NCI-H510A (cell line): ENCODE measurements around the gene CCNK.

Experiments
- DNase-seq: peaks from one replicate; lab custom pipeline; 2025; lab: John Stamatoyannopoulos, UW

Gene CCNK

GRCh38 chr14:99480917-99481744, at the start of gene CCNK:
Gene CCNK, plus strand, starts transcription at chr14:99481409. Its CDS starts 11,269 bp downstream, at chr14:99492678.
- DNase-seq = peak; percentile 98

GRCh38 chr14:99431986-99432385, 49.2 kb upstream of the CCNK start:
- DNase-seq = no peak

- no peak for DNase-seq
Observed at GRCh38 chr14:99432485-99432884, 48.7 kb upstream of the CCNK start.

GRCh38 chr14:99435327-99435726, 45.9 kb upstream of the CCNK start:
- DNase-seq = no peak

GRCh38 chr14:99436247-99437180, 44.7 kb upstream of the CCNK start:
- no peak for DNase-seq

GRCh38 chr14:99437706-99438105, 43.5 kb upstream of the CCNK start:
- DNase-seq = no peak

- DNase-seq = no peak
Observed at GRCh38 chr14:99440278-99440677, 40.9 kb upstream of the CCNK start.

- DNase-seq = no peak
Observed at GRCh38 chr14:99441157-99441870, 39.9 kb upstream of the CCNK start.

- DNase-seq = no peak
Observed at GRCh38 chr14:99441918-99442317, 39.3 kb upstream of the CCNK start.

GRCh38 chr14:99445931-99446330, 35.3 kb upstream of the CCNK start:
- DNase-seq = no peak

- no peak for DNase-seq
Observed at GRCh38 chr14:99447739-99448138, 33.5 kb upstream of the CCNK start.

- DNase-seq = no peak
Observed at GRCh38 chr14:99450266-99450665, 30.9 kb upstream of the CCNK start.

GRCh38 chr14:99451234-99451633, 30.0 kb upstream of the CCNK start:
- no peak for DNase-seq

- DNase-seq = no peak
Observed at GRCh38 chr14:99452968-99453367, 28.2 kb upstream of the CCNK start.

GRCh38 chr14:99454246-99454645, 27.0 kb upstream of the CCNK start:
- no peak for DNase-seq

GRCh38 chr14:99459481-99460100, 21.6 kb upstream of the CCNK start:
- DNase-seq = no peak

GRCh38 chr14:99460793-99461192, 20.4 kb upstream of the CCNK start:
- DNase-seq = no peak

- no peak for DNase-seq
Observed at GRCh38 chr14:99461411-99462085, 19.7 kb upstream of the CCNK start.

GRCh38 chr14:99462210-99462609, 19.0 kb upstream of the CCNK start:
- no peak for DNase-seq

GRCh38 chr14:99463974-99464373, 17.2 kb upstream of the CCNK start:
- no peak for DNase-seq

GRCh38 chr14:99465288-99465687, 15.9 kb upstream of the CCNK start:
- DNase-seq = no peak
